Panc1 (cell line): Measurements from ENCODE around the gene LAIR1.

ENCODE experiments used
- CTCF ChIP-seq: fragments of 450-650 bp; IDR thresholded peaks from 2 replicates; pipeline ENCODE4 v1.5.1; 2017; ENCODE audit warnings: mild to moderate bottlenecking
- POLR2AphosphoS5 ChIP-seq: IDR thresholded peaks from 2 replicates; pipeline ENCODE4 v1.6.1; 2012; ENCODE audit warnings: mild to moderate bottlenecking, low read depth, low read length, moderate library complexity

DNA sequence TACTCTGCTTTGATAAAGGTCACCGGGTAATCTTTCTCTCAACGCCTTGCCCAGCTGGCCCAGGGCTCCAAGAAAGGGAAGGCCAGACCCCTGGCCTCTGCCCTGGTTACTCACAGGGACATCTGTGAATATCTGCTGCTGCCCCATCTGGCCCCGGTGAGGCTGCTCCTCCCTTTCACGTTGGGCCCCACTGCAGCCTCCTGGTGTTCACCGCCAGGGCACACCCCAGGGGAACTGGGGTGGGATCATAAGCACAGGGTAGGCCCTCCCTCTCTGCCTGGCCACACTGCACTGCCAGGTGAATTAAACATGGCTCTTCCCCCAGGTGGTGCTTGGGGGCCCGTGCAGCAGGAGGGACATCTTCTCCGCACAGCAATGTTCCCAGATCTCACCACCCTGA, 12.7 kb downstream of the LAIR1 start:
- TF ChIP-seq CTCF = no peak
- no peak for TF ChIP-seq POLR2AphosphoS5
